ENCODE data around the gene PGLYRP3.

GRCh38 chr1:153343811-153344717, 31.3 kb upstream of the PGLYRP3 start:
- TF ChIP-seq, protein P1, sequence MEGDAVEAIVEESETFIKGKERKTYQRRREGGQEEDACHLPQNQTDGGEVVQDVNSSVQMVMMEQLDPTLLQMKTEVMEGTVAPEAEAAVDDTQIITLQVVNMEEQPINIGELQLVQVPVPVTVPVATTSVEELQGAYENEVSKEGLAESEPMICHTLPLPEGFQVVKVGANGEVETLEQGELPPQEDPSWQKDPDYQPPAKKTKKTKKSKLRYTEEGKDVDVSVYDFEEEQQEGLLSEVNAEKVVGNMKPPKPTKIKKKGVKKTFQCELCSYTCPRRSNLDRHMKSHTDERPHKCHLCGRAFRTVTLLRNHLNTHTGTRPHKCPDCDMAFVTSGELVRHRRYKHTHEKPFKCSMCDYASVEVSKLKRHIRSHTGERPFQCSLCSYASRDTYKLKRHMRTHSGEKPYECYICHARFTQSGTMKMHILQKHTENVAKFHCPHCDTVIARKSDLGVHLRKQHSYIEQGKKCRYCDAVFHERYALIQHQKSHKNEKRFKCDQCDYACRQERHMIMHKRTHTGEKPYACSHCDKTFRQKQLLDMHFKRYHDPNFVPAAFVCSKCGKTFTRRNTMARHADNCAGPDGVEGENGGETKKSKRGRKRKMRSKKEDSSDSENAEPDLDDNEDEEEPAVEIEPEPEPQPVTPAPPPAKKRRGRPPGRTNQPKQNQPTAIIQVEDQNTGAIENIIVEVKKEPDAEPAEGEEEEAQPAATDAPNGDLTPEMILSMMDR (IDR thresholded peaks at IDR 0.05; ENCODE audit: low read depth, low read length): no peak
- TF ChIP-seq POLR2A (IDR thresholded peaks at IDR 0.05; ENCODE audit: extremely low read depth, insufficient read length) (no peak), MYC (IDR thresholded peaks at IDR 0.05; ENCODE audit: low read depth, low read length) (no peak)
- TF ChIP-seq, protein P2, sequence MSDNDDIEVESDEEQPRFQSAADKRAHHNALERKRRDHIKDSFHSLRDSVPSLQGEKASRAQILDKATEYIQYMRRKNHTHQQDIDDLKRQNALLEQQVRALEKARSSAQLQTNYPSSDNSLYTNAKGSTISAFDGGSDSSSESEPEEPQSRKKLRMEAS (IDR thresholded peaks at IDR 0.05; ENCODE audit: low read depth, low read length): no peak
